Measurements from ENCODE around the gene RNF144B.

RNF144B gene

GRCh38 chr6:18367371-18367770, 19.8 kb upstream of the RNF144B start:
- in situ Hi-C loops (cut with HindIII; ENCODE audit: low pct_ligation_motif_present, low pct_unique_long_range_greater_than_20kb, low sequenced_read_pairs) = no loop called here
- DNase-seq = no peak

- DNase-seq = no peak
- in situ Hi-C loops (cut with HindIII; ENCODE audit: low pct_ligation_motif_present, low pct_unique_long_range_greater_than_20kb, low sequenced_read_pairs) = no loop called here
These were observed 18.7 kb upstream of the RNF144B start for GRCh38 chr6:18368277-18369105.

- no peak for DNase-seq
- in situ Hi-C loops (cut with HindIII; ENCODE audit: low pct_ligation_motif_present, low pct_unique_long_range_greater_than_20kb, low sequenced_read_pairs) = no loop called here
These were observed 16.1 kb upstream of the RNF144B start for GRCh38 chr6:18371010-18371409.

DNA sequence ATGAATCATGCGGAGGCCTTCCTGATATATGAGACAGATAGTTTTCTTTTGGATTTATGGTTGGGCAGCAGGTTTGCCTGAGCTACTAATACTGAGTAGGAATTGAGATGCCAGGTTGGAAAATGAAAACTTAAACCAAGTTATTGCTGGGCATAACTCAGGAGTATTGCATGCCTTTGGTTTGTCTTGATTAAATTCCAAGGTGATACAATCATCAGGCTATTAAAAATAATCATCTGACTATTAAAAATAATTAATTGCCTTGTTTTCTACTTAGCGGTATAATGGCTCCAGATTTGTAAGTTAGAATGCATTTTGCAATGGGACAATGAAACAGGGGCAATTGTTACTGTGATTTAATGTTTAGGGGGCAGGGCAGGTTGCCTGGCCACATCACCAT, 15.5 kb upstream of the RNF144B start:
- no peak for DNase-seq
- in situ Hi-C loops (cut with HindIII; ENCODE audit: low pct_ligation_motif_present, low pct_unique_long_range_greater_than_20kb, low sequenced_read_pairs) = no loop called here

GRCh38 chr6:18380158-18380836, 6.9 kb upstream of the RNF144B start:
- in situ Hi-C loops (cut with HindIII; ENCODE audit: low pct_ligation_motif_present, low pct_unique_long_range_greater_than_20kb, low sequenced_read_pairs) = no loop called here
- no peak for DNase-seq

GRCh38 chr6:18380851-18381250, 6.3 kb upstream of the RNF144B start:
- no peak for DNase-seq
- in situ Hi-C loops (cut with HindIII; ENCODE audit: low pct_ligation_motif_present, low pct_unique_long_range_greater_than_20kb, low sequenced_read_pairs) = no loop called here

- no peak for DNase-seq
- in situ Hi-C loops (cut with HindIII; ENCODE audit: low pct_ligation_motif_present, low pct_unique_long_range_greater_than_20kb, low sequenced_read_pairs) = no loop called here
These were observed 3.7 kb upstream of the RNF144B start for GRCh38 chr6:18383441-18383840.

DNA sequence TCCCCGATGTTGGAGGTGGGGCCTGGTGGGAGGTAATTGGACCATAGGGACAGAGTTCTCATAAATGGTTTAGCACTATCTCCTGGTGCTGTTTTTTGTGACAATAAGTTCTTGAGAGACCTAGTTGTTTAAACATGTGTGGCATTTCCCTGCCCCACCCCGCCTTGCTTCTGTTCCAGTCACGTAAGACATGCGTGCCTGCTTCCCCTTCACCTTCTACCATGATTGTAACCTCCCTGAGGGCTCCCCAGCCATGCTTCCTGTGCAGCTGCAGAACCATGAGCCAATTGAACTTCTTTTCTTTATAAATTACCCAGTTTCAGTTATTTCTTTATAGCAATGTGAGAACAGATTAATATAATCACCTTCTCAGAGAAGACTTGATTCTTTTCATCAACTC, 2.5 kb upstream of the RNF144B start:
- in situ Hi-C loops (cut with HindIII; ENCODE audit: low pct_ligation_motif_present, low pct_unique_long_range_greater_than_20kb, low sequenced_read_pairs) = no loop called here
- DNase-seq = no peak

DNA sequence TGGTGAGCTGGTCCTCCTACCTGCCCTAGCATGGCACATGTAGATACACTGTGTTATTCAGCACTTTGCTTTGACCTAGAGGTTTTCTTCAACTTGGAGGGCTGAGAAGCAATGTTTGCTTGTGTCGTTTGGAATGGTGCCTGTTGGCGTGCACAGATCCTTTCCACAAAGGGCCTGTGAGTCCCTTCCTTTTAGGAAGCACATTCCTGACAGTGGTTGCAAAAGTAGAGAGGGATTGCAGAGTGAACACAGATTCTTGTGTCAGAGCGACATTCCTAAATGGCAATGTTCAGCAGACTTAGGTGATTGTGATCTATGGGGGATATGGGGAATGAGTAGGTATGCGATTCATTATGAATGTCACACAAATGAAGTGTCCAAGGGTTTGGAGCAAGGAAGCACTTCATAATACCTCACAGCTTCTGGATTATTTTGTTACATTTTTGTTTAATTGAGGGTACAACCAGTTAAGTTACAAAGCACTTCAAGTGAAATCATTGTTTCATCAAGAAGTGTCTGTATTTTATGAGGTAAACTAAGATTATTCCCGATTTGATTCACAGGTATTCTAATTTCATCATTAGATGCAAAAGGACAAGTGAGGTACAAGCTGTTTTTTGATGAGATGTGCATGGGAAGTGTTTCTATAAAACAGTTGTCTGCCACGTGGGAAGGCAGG, 713 bp upstream of the RNF144B start:
- DNase-seq = no peak
- in situ Hi-C loops (cut with HindIII; ENCODE audit: low pct_ligation_motif_present, low pct_unique_long_range_greater_than_20kb, low sequenced_read_pairs) = no loop called here

DNA sequence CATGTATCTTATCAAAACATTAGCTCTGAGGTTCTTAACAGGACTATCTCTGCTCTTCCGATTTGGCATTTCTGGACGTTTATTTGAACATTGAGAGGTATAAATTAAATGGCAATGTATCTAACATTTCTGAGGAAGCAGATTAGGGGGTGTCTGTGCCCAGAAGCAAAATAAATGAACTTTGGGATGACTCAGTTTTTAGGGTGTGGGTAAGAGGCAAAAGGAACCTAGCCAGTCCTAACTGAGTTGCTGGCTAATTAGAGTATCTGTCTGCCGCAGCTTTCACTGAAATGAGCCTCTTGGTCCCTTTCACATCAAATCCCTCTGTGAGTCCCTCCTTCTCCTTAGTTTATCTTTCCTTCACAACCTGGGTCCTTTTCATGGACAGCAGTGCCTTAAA, 1.1 kb downstream of the RNF144B start:
- no peak for DNase-seq
- in situ Hi-C loops (cut with HindIII; ENCODE audit: low pct_ligation_motif_present, low pct_unique_long_range_greater_than_20kb, low sequenced_read_pairs) = no loop called here

DNA sequence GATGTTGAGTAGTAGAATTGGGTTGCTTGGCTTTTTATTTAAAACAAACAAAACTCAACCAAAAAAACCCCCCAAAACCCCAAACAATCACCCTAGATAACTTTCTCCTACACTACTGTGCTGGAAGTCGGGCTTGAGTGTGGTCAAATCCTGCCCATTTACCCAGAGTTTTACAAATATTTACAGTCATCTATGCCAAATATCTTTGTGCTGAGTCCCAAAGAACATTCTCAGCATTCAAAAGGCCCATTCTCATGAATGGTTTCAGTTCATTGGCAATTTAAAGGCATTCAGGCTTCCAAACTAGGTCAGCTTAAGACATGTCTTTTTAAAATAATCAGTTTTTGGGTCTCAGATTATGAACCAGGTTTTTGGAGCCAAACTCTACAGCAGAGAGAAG, 1.8 kb downstream of the RNF144B start:
- in situ Hi-C loops (cut with HindIII; ENCODE audit: low pct_ligation_motif_present, low pct_unique_long_range_greater_than_20kb, low sequenced_read_pairs) = no loop called here
- DNase-seq = peak; percentile 78

- DNase-seq = no peak
- in situ Hi-C loops (cut with HindIII; ENCODE audit: low pct_ligation_motif_present, low pct_unique_long_range_greater_than_20kb, low sequenced_read_pairs) = no loop called here
These were observed 2.3 kb downstream of the RNF144B start for GRCh38 chr6:18389479-18389878.

DNA sequence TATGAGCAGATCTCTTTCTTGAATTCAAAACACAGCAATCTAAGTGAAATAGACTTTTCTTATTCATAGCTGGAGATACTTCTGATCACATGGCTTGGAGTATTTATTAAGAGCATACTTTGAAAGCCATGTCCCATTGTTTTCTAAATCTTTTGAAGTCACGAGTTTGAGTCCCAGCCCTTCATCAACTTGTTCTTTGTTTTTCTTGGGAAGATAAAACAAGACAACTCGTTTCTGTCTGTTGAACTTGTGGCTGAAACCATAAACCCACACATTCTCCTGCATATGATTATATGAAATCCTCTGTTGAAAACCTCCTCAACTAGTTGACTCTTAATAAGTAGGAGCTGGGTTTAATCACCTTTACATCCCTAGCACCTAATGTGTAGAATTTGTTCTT, 3.3 kb downstream of the RNF144B start:
- in situ Hi-C loops (cut with HindIII; ENCODE audit: low pct_ligation_motif_present, low pct_unique_long_range_greater_than_20kb, low sequenced_read_pairs) = no loop called here

DNA sequence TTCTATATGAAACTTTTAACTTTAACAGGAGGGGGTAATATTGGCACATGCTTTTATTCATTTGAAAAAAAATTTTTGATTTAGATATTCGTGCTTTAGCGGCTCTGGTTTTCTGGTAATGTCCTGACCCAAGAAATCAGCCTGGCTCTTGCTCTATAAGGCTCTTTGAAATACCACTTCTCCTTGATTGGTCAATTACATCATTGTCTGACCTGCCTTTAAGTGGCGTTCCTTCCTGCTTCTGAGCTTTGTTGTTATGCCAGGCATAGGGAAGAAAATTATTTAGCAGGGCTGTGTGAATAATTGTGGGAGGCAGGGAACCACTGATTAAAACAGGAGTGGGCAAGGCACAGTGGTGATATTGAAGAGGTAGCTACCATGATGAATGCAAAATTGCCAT, 3.9 kb downstream of the RNF144B start:
- in situ Hi-C loops (cut with HindIII; ENCODE audit: low pct_ligation_motif_present, low pct_unique_long_range_greater_than_20kb, low sequenced_read_pairs) = no loop called here
- no peak for DNase-seq

More for the DNA sequence above, 3.3 kb downstream of the RNF144B start:
- DNase-seq = no peak

DNA sequence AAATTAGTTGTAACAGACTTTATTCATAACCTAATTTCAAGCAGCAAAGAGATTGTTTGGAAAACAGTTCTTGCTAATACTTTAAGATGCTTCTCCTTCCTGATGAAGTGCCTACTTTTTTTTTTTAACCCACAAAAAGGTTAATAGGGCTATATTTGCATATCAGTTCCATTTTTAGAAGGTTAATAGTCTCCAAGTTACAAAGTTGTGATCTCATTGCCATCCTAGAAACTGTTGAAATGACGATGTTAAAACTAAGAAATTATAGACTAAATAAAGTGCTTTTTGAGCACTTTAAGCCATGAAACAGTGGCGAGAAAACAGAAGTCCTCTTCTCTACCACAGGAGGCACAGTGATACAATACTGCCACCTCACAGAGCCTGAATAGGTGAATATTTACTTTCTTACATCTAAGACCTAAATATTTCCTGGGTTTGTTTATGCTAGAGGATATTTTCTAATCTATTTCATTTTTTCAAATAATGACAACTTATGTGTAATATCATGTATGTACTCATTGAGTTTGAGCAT, 5.3 kb downstream of the RNF144B start:
- in situ Hi-C loops (cut with HindIII; ENCODE audit: low pct_ligation_motif_present, low pct_unique_long_range_greater_than_20kb, low sequenced_read_pairs) = no loop called here
- DNase-seq = no peak

DNA sequence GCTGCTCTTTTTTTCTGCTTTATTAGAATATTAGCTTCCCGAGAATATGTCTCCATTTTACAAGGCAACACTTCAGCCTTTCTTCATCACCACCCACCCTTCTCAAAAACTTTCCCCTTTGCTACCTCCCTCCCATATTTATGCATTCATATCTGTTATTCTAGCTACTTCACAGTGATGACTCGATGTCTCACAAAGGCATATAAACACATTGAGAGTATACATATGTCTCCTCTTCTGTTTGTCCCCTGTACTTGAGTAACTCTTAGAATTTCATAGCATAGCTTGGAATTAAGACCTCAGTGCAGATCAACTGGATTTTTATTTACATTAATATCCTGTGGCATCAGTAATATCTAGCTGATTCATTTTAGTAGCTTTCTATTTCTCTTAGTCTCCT, 6.5 kb downstream of the RNF144B start:
- in situ Hi-C loops (cut with HindIII; ENCODE audit: low pct_ligation_motif_present, low pct_unique_long_range_greater_than_20kb, low sequenced_read_pairs) = no loop called here
- no peak for DNase-seq

- no peak for DNase-seq
- in situ Hi-C loops (cut with HindIII; ENCODE audit: low pct_ligation_motif_present, low pct_unique_long_range_greater_than_20kb, low sequenced_read_pairs) = no loop called here
These were observed 8.2 kb downstream of the RNF144B start for GRCh38 chr6:18395177-18395855.

GRCh38 chr6:18395856-18396197, 8.7 kb downstream of the RNF144B start:
- in situ Hi-C loops (cut with HindIII; ENCODE audit: low pct_ligation_motif_present, low pct_unique_long_range_greater_than_20kb, low sequenced_read_pairs) = no loop called here
- peak; percentile 35 for DNase-seq

DNA sequence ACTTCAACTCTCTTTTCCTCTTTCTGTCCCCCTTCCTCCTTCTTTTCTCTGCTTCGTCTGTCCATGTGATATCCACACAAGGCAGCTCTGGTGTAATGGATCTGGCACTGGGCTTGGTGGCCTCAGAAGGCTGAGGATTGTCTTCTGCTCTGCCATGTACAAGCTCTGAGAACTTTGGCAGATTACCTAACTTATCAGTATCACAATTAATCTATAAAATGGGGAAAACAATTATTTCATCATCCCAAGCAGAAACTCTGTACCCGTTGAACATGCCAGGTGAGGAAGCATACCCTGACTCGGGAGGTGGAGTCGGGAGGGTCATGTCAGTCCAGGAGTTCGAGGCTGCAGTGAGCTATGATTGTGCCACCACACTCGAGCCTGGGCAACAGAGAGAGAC, 10.6 kb downstream of the RNF144B start:
- in situ Hi-C loops (cut with HindIII; ENCODE audit: low pct_ligation_motif_present, low pct_unique_long_range_greater_than_20kb, low sequenced_read_pairs) = no loop called here

More for the DNA sequence above, 10.6 kb downstream of the RNF144B start:
- DNase-seq = no peak

Data from ACHN (cell line).